Measurements from ENCODE around the gene ANKH.

Gene ANKH

GRCh38 chr5:14749579-14750101 is 121.9 kb downstream of the ANKH start:
- no peak overlapping the region for H3K4me3 ChIP-seq (ENCODE audit: low read length)
- no peak for TF ChIP-seq CTCF (conservative IDR thresholded peaks at IDR 0.05; ENCODE audit: low read length)
- DNase-seq (ENCODE audit: low read depth), result peak; percentile 17

- no peak for TF ChIP-seq CTCF (conservative IDR thresholded peaks at IDR 0.05; ENCODE audit: low read length)
- no peak for DNase-seq (ENCODE audit: low read depth)
- H3K4me3 ChIP-seq (ENCODE audit: low read length), result no peak overlapping the region
Observed at GRCh38 chr5:14748180-14748900, 123.2 kb downstream of the ANKH start.

- TF ChIP-seq CTCF (conservative IDR thresholded peaks at IDR 0.05; ENCODE audit: low read length), result no peak
- DNase-seq (ENCODE audit: low read depth), result no peak
- H3K4me3 ChIP-seq (ENCODE audit: low read length), result no peak overlapping the region
Observed at GRCh38 chr5:14745753-14746152, 125.8 kb downstream of the ANKH start.

DNA sequence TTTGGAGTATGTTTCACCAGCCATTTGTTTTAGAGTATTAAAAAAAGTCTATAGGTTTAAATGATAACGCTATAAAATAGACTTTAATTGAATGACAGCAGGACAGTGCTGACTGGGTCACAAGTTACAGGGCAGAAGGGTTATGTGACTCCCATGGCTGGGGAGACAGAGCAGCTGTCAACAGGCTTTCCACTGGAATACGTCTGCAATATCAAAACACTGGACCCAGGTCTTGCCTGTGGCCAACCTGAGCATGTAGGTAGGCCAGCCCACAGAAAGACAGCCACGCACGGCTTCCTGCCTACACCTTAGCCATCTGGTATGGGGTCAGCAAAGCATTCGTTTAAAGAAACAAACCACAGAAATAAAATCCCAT is 126.4 kb downstream of the ANKH start:
- no peak overlapping the region for H3K4me3 ChIP-seq (ENCODE audit: low read length)
- no peak for TF ChIP-seq CTCF (conservative IDR thresholded peaks at IDR 0.05; ENCODE audit: low read length)

GRCh38 chr5:14744296-14745187 is 127.0 kb downstream of the ANKH start:
- no peak overlapping the region for H3K4me3 ChIP-seq (ENCODE audit: low read length)
- TF ChIP-seq CTCF (conservative IDR thresholded peaks at IDR 0.05; ENCODE audit: low read length), result no peak
- no peak for DNase-seq (ENCODE audit: low read depth)

More for the DNA sequence above, 126.4 kb downstream of the ANKH start:
- DNase-seq (ENCODE audit: low read depth), result no peak

GRCh38 chr5:14743601-14744295 is 127.8 kb downstream of the ANKH start:
- no peak for TF ChIP-seq CTCF (conservative IDR thresholded peaks at IDR 0.05; ENCODE audit: low read length)
- H3K4me3 ChIP-seq (ENCODE audit: low read length), result no peak overlapping the region
- peak; percentile 34 for DNase-seq (ENCODE audit: low read depth)

Data from AG10803 (cell line).